Stimulated activated CD4-positive, alpha-beta T cell treated with anti-CD3 and anti-CD28 coated beads, TNF-alpha, amount 100 ng/mL, for 48 hours (primary cell): ENCODE data around the gene CHN2.

Experiments used
- DNase-seq, 3 donors: peaks; one replicate each; pipeline ENCODE4 v3.0.0-alpha.2; 2020; ENCODE audit warnings: low read depth in 3 of 3

CHN2 gene

DNA sequence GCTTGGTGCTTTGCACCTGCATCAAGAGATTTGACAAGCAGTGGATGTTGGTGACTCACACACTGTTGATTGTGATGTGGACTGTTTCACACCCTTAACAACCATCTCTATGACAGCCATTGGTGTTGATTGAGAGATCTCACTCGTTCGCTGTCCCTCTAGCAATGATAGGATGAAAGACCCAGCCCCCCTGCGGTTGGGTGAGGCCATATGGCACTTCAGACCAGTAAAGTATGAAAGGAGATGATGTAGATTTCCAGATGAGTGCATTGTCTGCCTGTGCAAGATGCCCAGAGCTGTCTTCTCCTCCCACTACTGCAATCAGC, 230.4 kb downstream of the CHN2 start:
- no peak for DNase-seq

DNA sequence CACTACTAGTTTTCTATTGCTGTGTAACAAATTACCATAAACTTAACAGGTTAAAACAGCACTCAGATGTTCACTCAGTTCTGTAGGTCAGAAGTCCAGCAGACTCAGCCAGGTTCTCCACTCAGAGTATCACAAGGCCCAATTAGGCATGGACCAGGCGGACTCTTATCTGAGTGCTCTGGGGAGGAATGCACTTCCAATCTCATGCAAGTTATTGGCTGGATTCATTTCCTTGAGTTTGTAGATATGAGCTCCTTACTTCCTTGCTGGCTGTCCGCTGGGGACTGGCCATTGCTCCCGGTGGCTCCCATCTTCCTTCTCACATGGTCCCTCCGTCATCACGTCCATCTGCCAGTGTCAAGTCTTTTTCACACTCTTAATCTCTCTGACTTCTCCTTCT, 232.0 kb downstream of the CHN2 start:
- DNase-seq = no peak

DNA sequence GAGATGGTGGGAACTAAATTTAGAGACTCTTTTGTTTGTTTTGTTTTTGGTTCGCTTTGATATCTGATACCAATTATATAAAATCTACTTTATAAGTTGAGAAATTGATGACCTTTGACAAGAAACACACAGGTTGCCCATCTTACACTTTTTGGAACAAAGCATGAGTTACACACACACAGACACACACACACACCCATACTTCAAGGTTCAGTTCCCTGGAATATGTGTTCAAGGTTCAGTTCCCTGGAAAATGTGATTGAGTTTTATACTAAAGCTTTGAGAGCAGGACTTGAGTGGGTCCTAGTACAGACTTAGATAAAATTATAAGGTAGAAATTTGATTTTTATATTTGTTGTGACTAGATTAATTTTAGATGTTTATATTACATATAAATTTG, 234.8 kb downstream of the CHN2 start:
- no peak for DNase-seq

DNA sequence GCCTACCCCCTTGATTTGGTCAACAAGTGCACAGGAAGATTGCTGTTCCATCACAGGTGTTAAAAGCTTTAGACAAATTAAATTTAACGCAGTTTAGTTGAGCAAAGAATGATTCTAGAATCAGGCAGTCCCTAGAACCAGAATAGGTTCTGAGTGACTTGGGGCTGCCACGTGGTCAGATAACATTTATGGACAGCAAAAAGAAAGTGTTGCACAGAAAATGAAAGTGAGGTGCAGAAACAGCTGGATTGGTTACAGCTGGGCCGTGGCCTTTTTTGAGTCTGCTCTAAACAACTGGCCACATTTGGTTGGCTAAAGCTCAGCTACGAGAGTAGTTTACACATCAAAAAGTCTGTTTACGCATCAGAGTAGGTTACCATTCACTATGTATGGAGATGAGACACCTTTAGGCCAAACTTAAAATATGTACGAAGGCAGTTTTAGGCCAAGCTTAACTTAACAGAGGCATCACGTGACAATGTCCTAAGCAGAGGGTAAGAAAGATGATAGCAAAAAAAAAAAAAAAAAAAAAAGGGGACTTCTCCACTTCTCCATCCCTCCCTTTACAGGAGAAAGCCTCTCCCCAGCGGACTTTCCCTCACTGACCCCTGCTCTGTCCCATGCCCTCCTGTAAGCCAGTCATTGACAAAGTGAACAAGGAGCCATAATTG, 235.8 kb downstream of the CHN2 start:
- no peak for DNase-seq

DNA sequence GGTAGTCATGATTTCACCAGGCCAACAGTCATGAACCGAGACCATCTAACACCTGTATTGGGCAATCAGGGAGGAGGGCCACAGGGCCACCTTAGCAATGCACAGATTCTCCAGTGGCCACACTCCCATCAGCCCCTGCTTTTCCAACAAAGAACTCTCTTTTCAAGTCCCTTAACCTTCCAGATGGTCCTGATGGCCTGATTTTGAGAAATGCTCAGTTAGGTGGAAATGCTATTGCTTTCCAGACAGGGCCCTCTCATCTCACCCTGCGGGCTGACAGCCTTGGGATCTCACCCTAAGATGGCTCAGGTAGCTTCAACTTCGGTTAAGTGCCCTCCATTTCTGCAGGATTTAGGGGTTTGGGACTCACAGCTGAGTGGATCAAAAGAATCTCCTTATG, 237.1 kb downstream of the CHN2 start:
- no peak for DNase-seq

DNA sequence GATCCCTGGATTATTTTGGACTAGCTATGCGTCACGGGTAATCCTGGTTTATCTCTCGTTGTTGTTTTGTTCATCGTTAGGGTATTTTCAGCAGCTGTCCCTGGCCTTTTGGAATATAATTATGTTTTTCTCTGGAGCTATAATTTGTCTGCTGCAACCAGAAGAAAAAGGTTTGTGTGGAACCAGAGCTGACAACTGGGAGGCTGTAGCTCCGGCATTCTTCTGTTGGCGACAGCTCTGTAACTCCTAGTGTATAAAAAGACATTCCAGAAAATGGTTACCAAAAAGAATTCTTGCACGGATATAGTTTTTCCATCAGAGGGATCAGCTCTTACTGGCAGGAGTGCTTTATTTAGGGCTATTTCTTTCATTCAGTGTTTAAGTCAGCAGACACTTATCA, 238.1 kb downstream of the CHN2 start:
- DNase-seq = no peak

DNA sequence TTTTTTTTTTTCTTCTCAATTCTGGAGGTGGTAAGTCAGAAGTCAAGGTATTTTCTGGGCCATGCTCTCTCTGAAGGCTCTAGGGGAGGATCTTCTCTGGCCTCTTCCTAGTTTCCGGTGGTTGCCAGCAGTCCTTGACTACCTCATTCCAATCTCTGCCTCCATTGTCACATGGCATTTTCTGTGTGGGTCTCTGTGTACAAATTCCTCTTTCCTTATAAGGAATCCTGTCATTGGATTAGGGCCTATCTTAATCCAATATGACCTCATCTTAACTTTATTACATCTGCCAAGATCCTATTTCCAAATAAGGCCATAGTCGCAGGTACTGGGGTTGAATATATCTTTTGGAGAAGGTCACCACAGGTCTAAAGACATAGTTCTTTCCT, 239.8 kb downstream of the CHN2 start:
- DNase-seq = no peak

DNA sequence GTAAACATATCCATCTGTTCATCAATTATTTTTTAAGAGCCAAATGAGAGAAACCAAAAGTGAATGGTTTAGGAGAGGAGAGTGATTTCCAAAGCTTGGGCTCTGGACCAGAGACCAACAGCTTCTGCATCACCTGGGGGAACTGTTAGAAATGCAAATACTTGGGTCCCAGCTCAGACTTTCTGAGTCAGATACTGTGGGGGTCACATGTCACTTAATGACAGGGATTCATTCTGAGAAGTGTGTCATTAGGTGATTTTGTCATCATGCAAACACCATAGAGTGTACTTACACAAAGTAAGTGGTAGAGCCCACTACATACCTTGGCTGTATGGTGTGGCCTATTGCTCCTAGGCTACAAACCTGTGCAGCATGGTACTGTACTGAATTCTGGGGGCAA, 240.6 kb downstream of the CHN2 start:
- no peak for DNase-seq

DNA sequence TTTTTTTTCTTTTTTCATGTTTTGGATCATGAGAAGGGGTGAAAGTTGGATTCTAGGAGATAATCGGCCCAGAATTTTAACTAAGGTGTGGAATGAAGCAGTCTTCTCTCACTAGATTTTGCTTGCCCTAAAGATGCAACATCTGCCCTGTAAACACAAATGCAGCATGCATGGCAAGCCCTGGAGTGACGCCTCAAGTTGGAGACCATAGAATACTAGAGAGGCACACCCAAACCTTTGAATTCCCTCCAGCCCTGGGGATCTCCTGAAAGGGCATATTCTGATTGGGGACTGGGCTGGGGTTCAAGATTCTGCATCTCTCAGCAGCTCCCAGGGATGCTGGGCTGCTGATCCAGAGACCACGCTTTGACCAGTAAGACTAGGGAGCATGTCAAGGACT, 241.3 kb downstream of the CHN2 start:
- DNase-seq = no peak

DNA sequence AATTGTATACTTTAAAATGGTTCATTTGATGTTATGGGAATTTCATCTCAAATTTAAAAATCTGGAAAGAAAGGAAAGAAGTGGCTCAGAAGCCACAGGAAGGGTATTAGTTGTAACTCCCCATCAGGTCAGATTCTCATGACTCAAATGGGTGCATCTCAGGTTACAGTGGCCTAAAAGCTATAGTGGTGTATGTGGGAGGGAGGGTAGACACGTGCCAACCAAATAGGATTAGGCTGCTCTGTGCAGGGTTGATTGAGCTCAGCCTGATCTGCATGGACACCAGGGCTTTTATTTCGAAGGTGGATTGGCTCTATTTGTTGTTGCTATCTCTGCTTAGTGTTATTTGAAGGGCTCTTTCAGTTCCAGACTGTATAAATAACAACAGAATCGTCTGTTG, 247.6 kb downstream of the CHN2 start:
- no peak for DNase-seq

DNA sequence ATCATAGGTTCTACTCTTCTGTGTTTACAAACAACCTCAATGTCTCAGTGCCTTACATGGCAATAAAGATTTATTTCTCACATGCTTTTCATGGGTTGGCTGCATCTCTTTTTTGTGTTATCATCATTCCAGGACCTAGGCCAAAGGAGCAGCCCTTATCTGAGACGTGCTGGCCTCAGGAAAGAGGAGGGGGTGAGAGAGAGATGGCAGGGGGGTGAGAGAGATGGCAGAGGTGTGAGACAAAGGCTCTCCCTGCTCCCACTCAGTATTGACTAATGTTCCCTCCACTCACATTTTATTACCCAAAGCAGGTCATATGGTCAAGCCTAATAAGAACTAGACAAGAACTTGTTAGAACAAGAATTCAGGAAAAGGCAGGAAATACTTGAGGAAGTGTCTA, 249.0 kb downstream of the CHN2 start:
- DNase-seq = no peak

DNA sequence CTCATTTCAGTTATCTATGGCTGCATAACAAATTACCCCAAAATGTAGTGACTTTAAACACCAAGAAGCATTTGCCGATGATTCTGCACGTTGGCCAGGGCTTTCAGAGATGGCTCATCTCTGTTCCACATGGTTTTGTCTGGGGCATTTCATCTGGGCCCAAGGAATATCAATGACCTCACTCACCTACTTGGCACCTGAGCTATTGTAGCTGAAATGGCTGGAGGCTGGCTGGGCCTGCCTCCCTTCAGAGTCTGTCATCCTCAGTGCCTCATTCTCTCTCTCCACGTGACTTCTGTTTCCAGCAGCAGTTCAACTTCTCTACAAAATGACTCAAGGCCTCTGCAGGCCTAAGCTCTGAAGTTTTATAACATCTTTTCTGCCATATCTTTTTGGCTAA, 249.7 kb downstream of the CHN2 start:
- DNase-seq = no peak

DNA sequence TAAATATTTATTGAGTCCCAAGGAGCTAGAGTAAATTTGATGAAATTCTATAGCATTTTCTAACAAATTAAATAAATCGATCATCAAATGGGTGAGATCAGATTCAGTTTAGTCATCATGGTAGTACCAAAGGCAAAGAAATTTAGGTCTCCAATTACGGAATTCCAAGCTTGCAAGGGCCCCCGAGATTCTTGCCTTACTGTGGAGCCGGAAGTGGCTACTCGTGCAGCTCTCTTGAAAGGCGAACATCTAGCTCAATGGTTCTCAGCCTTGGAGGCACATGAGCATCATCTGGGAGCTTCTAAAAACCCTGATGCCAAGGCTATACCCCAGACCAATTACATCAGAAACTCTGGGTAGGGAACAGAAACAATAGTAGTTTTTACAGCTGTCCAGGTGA, 251.2 kb downstream of the CHN2 start:
- no peak for DNase-seq

DNA sequence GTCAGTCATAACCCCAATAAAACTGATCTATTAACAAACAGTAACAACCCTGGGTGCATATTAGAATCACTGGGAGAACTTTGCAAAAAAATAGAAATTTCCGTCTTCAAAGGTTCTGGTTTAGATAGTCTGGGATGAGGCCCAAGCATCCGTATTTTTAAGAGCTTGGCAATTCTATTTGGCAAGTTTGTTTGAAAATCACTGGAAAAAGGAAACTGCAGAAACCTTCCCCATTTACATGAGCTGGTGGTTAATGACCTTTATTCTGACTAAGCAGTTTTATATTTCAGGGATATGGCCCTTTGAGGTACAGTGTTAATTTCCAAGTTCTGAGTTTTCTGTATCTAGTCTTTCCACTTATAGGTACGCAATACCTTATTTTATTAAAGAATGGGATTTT, 253.3 kb downstream of the CHN2 start:
- no peak for DNase-seq

DNA sequence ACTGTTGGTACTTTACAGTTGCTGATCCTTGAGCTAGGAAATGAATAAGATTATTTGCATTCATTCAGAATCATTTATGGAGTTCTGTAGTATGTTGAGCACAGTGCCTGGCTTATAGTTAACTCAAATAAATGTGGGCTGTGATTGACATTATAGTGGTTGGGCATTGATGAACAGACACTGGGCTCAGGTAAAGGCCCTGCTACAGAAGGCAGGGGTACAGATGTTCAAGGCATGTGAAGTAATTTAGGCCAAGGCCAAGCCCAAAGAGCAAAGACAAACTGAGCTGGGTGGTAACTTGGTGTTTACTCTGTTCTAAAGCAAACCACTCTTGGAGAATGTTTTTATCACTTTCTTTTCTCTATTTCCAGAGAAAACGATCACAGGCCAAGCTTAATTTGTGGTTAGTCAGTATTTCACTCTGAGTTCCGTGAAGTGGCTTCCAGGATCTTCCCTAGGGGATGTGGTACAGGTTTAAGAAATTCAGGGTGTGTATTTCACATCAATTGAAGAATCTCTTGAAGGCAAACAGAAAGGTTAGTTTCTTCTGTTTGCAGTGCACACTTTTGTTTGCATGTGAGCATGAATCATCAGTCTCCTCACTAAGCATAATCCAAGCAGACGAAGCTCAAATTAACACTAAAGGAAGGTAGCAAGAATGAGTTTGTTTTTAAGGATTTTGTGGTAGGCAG, 255.1 kb downstream of the CHN2 start:
- DNase-seq = no peak

DNA sequence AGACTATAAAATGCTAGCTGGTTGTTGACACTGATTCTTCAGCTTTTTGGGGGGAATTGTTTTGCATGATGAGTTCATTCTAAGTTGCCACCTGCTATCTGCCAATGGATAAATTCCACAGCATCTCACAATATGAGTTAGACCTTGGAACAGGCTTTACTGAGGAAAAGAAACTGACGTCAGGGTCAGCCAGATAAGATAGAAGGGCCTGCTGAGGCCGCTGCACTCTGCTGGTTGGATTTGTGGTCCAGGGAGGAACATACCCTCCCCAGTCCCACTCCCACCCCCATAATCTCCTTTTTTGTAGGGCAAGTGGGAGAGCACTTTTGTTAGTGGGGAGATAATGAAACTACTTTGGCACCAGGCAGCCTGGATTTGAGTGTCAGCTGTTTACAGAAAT, 258.4 kb downstream of the CHN2 start:
- no peak for DNase-seq

DNA sequence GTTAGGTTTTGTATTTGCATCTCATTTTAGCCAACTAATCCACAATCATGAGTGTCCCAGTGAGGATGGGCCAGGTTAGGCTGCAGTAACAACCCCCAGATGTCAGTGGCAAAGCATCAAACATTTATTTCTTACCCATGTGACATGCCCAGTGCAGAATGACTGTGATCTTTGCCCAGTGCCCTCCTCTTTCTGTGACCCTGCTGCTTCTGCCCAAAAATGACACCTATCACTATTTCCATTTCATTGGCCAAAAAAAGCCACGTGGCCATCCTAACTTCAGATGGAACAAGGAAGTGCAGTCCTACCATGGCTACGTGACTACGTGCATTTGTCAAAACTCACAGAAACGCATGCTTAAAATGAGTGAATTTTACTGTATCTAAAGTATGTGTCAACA, 259.9 kb downstream of the CHN2 start:
- DNase-seq = no peak

DNA sequence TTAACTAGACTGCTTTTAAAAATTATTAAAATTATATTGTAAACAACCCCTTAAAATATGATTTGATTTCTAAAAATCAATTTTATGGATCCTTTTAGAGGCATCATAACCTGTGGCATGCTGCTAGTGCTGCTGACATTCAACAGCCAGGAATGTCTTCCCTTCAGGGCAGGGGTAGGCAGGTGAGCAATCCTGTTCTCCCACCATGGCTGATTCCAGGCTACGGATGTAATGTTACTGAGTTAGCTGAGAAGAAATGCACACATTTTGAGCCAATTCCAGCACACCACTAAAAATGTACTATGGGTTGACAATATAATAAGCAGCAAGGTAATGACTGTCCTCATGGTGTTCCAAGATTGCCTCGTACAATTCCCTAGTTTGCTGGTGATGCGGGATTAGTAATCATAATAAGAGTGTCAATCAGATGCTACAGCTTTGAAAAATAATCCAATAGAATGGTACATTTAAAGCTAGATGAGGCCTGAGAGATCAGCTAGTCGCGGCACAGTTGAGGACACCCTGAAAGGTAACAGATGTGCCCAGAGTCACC, 260.4 kb downstream of the CHN2 start:
- no peak for DNase-seq

DNA sequence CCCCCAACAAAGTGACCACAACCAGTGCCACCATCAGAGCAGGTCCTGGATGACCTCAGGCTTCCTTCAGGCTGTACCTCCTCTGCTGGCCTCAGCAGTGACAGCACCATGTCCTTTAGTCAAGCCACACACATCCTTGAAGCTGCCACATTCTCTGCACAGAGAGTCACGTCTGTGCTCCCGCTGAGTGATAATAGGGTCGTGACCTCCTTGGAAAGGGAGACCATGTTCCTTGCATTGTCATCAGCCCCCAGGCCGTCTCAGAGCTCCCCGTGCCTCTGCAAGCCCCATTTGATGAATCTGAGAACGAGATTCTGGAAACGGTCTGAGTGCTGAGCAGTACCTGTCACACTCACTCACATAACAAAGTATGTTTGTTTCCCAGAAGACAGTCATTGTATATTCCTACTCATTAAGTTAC, 262.6 kb downstream of the CHN2 start:
- no peak for DNase-seq

DNA sequence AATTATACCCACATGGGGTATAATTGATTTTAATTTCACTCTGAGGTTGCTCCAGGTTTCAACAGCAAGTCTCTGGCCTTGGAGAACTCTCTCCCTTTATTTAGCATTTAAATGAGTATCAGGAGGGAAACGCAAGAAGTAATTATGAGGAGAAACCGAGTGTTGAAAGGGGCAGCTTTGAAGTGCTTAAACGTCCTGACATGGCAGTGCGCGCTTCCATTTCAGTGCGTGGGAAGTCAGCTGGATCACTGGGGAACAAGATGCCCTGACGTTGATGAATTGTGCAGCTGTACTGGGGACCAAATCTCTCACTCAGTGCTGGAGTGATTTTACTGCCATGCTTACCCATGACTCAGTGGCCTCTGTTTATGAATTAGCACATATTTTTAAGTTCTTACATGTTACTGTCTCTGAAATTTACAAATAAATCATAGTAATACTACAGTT, 263.0 kb downstream of the CHN2 start:
- DNase-seq = no peak

DNA sequence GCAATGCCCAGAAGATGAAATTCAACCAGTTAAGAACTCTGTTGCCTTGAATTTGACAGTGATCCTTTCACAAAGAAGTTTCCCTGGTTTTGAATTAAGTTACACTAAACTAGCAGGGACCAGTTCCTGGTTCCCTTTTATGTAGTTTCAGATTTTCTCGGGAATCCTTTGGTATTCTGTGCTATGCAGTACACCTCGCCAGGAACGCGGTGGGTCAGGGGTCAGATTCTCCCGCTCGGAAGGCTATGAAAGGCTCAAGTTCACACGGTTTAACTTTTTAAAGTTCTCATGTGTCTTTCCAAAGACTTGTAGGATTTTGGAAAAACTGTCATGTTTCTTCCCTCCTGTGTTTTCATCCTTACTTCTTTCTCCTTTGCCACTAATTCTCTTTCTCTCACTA, 264.4 kb downstream of the CHN2 start:
- DNase-seq = no peak

DNA sequence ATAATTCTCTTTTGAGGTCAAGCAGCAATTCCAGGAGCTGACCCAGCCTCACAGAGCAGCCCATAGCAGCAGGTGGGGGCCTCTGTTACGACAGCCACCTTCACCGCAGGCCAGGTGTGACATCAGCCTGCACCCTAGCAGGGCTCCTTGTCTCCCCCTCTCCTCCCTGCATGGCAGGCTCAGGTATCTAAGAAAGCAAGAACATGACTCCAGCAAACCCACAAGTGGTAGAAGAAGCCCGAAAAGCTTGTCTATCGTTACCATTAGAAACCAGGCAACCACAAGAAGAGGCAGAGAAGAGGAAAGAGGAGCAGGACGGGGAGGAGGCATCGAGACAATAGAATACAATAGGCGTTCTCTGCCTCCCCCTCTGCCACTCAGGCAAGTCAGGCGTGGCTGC, 265.0 kb downstream of the CHN2 start:
- DNase-seq = no peak

DNA sequence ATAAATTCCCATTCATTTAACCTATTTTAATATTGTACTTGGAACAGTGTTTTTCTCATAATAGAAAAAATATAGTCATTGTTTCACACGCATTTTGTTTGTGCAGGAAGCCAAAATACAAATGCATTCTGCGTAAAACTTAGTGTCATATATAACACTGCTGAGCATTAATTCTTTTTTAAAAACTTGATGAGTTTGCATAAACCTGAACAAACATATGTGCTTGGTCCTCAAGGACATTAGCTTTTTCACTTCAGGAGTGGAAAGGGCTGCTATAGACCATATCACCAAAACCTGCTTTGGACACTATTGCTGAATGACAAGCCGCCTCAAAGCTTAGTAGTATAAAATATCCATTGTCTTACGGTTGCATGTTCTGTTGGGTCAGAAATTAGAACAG, 267.4 kb downstream of the CHN2 start:
- DNase-seq = no peak
